ENCODE measurements around the gene ARSG.

- TF ChIP-seq POLR2A (IDR thresholded peaks at IDR 0.05) (no peak), CTCF (IDR thresholded peaks at IDR 0.05) (no peak)
Measured at GRCh38 chr17:68289473-68289872, 1.8 kb upstream of the ARSG start.
